Measurements from ENCODE around the gene MBD2.
"Not testable (repeated sequence)": the region's sequence is repeated elsewhere in the genome, so short reads cannot be mapped to it uniquely, and the experiment has no call there.

The MBD2 gene

DNA sequence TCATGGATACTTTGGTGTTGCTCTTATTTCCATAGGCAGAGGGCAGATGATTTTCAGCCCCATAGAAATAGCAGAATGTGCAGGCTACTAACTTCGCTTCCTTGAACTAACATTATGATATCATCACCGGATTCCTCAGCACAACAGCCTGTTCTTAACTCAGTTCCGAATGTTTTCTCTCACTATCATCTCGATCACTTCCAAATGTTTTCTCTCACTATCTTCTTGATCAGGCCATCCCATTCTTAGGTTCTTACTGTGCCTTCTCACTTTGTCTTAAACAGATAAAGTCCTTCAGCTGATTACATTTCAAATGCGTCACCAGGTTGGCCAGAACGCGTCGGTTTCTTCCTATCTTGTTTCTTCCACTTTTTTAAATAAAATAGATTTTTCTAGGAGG, 11.4 kb upstream of the MBD2 start:
- DNase-seq = no peak

GRCh38 chr18:54233747-54234146, 9.3 kb upstream of the MBD2 start:
- no peak for DNase-seq

GRCh38 chr18:54233228-54233625, 8.8 kb upstream of the MBD2 start:
- no peak for DNase-seq

GRCh38 chr18:54232485-54233227, 8.2 kb upstream of the MBD2 start:
- no peak for DNase-seq

GRCh38 chr18:54229421-54230059, 5.1 kb upstream of the MBD2 start:
- no peak for DNase-seq

DNA sequence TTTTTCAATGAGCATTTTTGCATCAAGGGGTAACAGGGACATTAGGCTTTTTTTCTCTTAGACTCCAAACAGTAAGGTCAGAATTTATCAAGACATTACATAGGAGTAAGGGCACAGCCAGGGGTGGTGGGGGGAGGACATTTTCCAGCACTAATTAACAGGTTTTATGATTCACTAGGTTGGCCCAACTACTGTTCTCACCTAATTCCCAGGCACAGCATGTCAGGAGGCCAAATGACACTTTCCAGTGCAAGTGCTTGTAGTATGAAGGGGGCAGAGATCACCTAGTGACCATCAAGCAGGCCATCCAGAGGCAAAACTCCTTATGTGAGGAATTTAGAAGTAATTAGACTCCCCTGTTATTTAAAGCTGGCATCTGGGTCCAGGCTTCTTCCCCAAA, 3.9 kb upstream of the MBD2 start:
- DNase-seq = no peak

GRCh38 chr18:54223568-54224241, 764 bp downstream of the MBD2 start:
- DNase-seq = peak; percentile 9 to 22 (median 18)

DNA sequence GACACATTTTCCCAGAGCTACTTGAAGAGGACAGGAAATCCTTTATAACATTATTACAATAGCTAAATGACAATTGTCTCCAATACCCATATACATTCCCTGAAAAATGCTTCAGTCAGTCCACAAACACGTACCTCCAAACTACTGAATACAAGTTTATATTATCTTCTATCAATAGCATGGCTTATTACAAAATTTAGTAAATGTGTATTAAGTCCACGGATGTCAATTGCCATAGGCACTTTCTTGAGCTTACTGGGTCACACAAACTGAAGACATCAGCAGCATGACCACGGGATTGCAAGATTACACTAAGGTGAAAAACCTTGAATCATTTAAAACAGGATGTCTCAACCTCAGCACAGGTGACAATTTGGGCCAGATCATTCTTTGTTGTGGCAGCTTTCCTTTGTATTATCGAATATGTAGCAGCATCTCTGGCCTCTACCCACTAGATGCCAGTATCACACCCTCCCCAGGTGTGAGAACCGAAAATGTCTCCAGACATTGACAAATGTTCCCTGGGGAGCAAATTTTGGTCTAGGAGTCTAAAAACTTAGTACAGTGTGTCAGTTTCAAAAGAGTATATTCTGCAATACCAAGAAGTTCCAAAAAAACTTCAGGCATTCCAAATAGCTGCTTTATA, 1.4 kb downstream of the MBD2 start:
- DNase-seq = peak; percentile 3 to 11 (median 7)

DNA sequence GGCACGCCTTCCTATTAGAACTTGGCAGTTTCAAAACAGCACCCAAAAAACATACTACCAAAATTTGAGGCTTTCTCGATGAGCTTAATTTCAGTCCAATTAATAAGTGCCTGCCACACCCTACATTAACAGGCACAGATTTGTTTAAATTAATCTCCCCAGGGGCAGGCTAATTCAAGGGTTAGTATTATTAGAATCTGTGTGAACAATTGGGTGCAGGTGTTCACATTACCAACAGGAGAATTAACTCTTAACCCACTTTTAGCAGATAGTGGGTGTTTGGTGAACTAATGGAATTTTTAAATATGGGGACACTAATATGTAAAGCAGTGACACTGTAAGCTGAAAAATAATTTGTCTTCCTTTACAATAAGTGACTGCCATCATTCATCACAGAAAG, 4.1 kb downstream of the MBD2 start:
- DNase-seq = no peak

DNA sequence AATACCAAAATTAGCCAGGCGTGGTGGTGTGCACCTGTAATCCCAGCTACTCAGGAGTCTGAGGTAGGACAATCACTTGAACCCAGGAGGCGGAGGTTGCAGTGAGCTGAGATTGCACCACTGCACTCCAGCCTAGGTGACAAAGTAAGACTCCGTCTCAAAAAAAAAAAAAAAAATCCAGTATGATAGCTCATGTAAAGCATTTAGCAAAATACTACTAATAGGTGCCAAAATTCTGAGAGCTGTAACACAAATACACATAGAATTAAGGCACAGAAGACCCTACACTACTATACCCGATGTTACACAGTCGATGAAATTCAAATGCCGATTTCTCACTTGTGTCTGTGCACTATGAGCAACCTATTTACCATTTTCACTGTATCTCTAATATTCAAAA, 5.7 kb downstream of the MBD2 start:
- DNase-seq = not testable (repeated sequence)

- no peak for DNase-seq
Measured at GRCh38 chr18:54218299-54218698, 6.2 kb downstream of the MBD2 start.

- no peak for DNase-seq
Measured at GRCh38 chr18:54217624-54218023, 6.8 kb downstream of the MBD2 start.

DNA sequence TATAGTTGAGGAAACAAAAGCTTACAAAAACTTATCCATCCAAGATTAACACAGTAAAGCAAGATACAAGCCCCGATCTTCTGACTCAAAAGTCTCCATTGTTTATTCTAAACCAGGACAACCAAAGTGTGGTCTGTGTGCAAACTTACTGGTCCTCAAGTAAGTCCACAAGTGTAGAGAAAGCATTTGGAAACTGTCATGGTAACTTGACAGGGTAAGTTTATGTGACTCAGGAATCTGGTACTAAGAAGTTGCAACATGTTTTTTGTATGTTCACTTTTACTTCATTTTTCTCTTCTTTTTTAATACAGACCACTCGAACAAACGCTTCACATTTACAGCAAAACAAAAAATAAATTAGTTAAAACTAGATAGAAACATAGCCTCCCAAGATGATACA, 9.4 kb downstream of the MBD2 start:
- DNase-seq = no peak

- DNase-seq = no peak
Measured at GRCh38 chr18:54210463-54210862, 14.0 kb downstream of the MBD2 start.

DNA sequence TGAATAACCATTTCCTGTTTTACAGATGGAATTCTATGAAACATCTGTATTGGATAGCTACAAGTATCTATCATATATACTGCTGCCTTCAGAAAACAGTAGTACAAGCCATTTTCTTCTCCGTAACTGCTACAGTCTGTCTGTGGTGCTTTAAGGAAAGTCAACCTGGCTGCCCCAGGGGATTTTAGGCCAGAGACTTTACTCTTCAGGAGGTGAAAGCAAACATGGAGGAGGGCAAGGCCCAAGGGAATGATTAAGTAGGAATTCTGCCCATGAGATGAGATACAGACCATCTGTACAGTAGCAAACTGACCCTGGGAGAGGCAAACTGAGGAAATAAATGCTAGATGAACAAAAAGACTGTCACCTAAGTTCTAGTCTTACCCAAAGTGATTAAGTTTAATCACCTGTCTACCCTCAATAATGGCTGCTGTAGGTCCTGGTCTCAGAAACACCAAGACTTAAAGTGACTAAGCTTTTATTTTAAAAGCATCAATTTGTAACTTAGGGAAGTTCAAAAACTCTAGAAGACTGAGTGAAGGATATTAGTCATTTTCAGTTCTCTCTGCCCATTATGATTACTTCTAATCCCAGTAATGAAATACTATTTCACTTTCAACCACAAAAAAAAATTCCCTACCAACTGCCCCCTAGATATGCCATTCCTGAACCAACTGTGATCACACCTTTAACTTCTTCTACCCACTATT, 14.8 kb downstream of the MBD2 start:
- no peak for DNase-seq

- no peak for DNase-seq
Measured at GRCh38 chr18:54206447-54206846, 18.0 kb downstream of the MBD2 start.

DNA sequence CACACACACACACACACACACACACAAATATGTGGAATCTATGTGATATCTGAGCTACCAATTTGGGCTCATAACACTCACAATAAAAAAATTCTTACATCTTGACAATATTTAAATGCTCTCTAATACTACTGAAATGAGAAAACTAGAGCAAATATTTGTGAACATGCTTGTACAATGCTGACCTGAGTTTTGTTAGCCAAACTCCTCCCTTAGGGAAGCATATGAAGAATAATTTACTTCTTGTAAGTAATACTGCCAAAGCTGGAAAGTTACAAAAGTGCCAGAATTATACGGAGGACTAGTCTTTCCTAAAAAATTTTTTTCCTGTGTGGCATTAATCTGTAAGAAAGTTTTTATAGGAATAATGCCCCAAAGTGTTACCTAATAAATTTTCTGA, 18.5 kb downstream of the MBD2 start:
- DNase-seq = no peak

GRCh38 chr18:54205448-54205847, 19.0 kb downstream of the MBD2 start:
- not testable (repeated sequence) for DNase-seq

- no peak for DNase-seq
Measured at GRCh38 chr18:54204883-54205282, 19.6 kb downstream of the MBD2 start.

DNA sequence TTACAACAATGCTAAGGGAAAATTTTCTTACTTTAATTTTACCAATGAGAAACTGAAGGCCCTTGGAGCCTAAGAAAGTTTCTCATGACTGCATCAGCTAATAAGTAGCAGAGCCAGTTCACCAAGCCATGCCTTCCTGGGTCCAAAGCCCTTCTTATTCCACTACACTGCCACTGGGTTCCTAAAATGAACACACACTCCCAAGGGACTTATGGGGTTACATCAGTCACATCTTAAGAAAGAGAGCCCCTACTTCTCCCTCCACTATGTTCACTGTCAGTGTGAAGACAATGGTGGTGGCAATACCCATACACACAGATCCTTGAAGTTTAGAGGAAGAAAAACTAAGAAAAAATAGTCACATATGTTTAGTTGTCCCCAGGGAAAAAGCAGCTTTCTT, 20.6 kb downstream of the MBD2 start:
- DNase-seq = no peak

- no peak for DNase-seq
Measured at GRCh38 chr18:54202851-54203250, 21.6 kb downstream of the MBD2 start.

DNA sequence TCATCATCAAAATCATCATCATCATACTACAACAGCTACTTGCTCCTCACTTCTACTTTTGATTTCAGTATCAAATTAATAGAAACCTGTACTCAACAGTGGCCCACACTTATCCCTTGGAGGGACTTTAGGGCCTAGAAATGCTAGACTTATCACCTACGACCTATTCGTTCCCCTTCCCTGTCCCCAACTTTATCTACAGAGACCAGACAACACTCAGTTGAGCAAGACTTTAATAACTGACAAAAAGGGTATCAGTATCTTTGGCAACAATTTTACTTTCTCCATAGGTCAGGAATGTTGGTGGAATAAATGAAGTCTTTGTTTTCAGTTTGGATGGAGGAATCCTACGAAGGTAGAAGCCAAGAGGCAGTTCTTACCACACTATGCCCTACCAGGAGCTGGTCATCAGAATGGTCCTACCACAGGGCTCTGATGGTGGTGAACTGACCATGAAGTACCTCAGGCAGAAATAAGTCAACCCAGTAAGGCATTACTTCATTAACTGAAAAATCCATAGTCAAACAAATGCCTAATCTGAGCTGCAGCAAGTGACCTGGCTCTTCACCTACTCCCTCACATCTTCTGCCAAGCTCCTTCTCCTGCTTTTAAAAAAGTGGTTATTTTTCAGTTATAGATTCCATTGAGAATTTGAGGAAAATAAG, 26.6 kb downstream of the MBD2 start:
- no peak for DNase-seq

Measured in activated CD4-positive, CD25-positive, alpha-beta regulatory T cell (primary cell).